Posterior vena cava (tissue), 2 donors: ENCODE results near the gene MACROD2. TPM values are rescaled to one million over a fixed set of nuclear protein-coding genes. Genes with fewer than 3 reads are reported as not detected.
"Not testable (repeated sequence)": the region's sequence is repeated elsewhere in the genome, so short reads cannot be mapped to it uniquely, and the experiment has no call there.

Experiments used
- DNase-seq: peaks from one replicate; pipeline ENCODE4 v3.0.0-alpha.2; 2020; ENCODE audit warnings: low spot score
- intact Hi-C, 2 donors: fragments of 100-400 bp; cut with DNase I; formaldehyde crosslinking; loops; one replicate each; pipeline versions ENCODE4 v1.14.1 to v1.14.2; 2022 to 2023
- total RNA-seq, 2 donors: library from RNA; stranded (reverse); fragmentation: NEBNext Ultra II Directional; extraction: Animal tissue kit (Norgen Biotek cat#: 25700); gene quantifications; one replicate each; pipeline ENCODE4 v1.2.1, GENCODE V29; 2021
- donor health status: DM: yes; HTN: yes; CAD: no.
- donor health status: DM: yes; HTN: yes; CAD: no.

MACROD2 gene
- total RNA-seq, 2 donors from 2014 or later: 15.5 to 25.5 TPM

- intact Hi-C loops: no loop called here
- no peak for DNase-seq
These were observed 926.2 kb downstream of the MACROD2 start for GRCh38 chr20:14921513-14921912.

- no peak for DNase-seq
- intact Hi-C loops: no loop called here
These were observed 927.4 kb downstream of the MACROD2 start for GRCh38 chr20:14922503-14923267.

GRCh38 chr20:14924433-14924832 is 929.1 kb downstream of the MACROD2 start:
- no peak for DNase-seq
- intact Hi-C loops: no loop called here

- no peak for DNase-seq
- intact Hi-C loops: no loop called here
These were observed 930.0 kb downstream of the MACROD2 start for GRCh38 chr20:14925300-14925699.

- DNase-seq, intact Hi-C loops: not testable (repeated sequence)
These were observed 931.1 kb downstream of the MACROD2 start for GRCh38 chr20:14926436-14926835.

- DNase-seq: no peak
- intact Hi-C loops: no loop called here
These were observed 932.8 kb downstream of the MACROD2 start for GRCh38 chr20:14928083-14928482.

- intact Hi-C loops: no loop called here
These were observed 934.1 kb downstream of the MACROD2 start for GRCh38 chr20:14929388-14929787.

GRCh38 chr20:14932040-14932439 is 936.7 kb downstream of the MACROD2 start:
- intact Hi-C loops: no loop called here
- no peak for DNase-seq

More at GRCh38 chr20:14929388-14929787, 934.1 kb downstream of the MACROD2 start:
- DNase-seq: no peak

GRCh38 chr20:14935285-14935684 is 940.0 kb downstream of the MACROD2 start:
- intact Hi-C loops: no loop called here
- no peak for DNase-seq

GRCh38 chr20:14937021-14937420 is 941.7 kb downstream of the MACROD2 start:
- intact Hi-C loops: no loop called here
- DNase-seq: no peak

GRCh38 chr20:14937846-14938245 is 942.5 kb downstream of the MACROD2 start:
- intact Hi-C loops: no loop called here
- no peak for DNase-seq

GRCh38 chr20:14947536-14947935 is 952.2 kb downstream of the MACROD2 start:
- no peak for DNase-seq
- intact Hi-C loops: no loop called here

- no peak for DNase-seq
- intact Hi-C loops: no loop called here
These were observed 952.6 kb downstream of the MACROD2 start for GRCh38 chr20:14947946-14948345.

- intact Hi-C loops: no loop called here
- no peak for DNase-seq
These were observed 953.1 kb downstream of the MACROD2 start for GRCh38 chr20:14948416-14948815.

GRCh38 chr20:14950633-14951032 is 955.3 kb downstream of the MACROD2 start:
- intact Hi-C loops: no loop called here
- no peak for DNase-seq

GRCh38 chr20:14951105-14951504 is 955.8 kb downstream of the MACROD2 start:
- no peak for DNase-seq
- intact Hi-C loops: no loop called here

GRCh38 chr20:14951707-14952418 is 956.5 kb downstream of the MACROD2 start:
- no peak for DNase-seq
- intact Hi-C loops: no loop called here

- intact Hi-C loops: no loop called here
- DNase-seq: no peak
These were observed 958.4 kb downstream of the MACROD2 start for GRCh38 chr20:14953736-14954135.

GRCh38 chr20:14955399-14955798 is 960.1 kb downstream of the MACROD2 start:
- intact Hi-C loops: no loop called here
- DNase-seq: no peak

GRCh38 chr20:14956026-14956425 is 960.7 kb downstream of the MACROD2 start:
- DNase-seq: no peak
- intact Hi-C loops: no loop called here

GRCh38 chr20:14956538-14956937 is 961.2 kb downstream of the MACROD2 start:
- DNase-seq: no peak
- intact Hi-C loops: no loop called here
